B cell (primary cell): ENCODE data around the gene ARRB2.

Experiments
- CTCF ChIP-seq: fragments of 200-600 bp; IDR thresholded peaks from one replicate; pipeline ENCODE4 v1.8.0; 2022; ENCODE audit warnings: antibody characterized with exemption, mild to moderate bottlenecking
- EZH2 ChIP-seq: IDR thresholded peaks from 2 replicates; pipeline ENCODE4 v1.6.1; 2012; ENCODE audit warnings: borderline replicate concordance, low read depth, mild to moderate bottlenecking, moderate library complexity, low read length; ENCODE audit not compliant: insufficient read depth, poor library complexity, severe bottlenecking

GRCh38 chr17:4717791-4718190 lies 7.4 kb downstream of the ARRB2 start:
- TF ChIP-seq CTCF (no peak), EZH2 (no peak)
